Ectodermal cell (in vitro differentiated cells): ENCODE data around the gene FRAS1.

Experiments used
- H3K27ac ChIP-seq: 2 replicates; pipeline ENCODE4 v1.7.0; 2013; ENCODE audit warnings: mild to moderate bottlenecking, low read depth, low read length; ENCODE audit not compliant: insufficient read depth, poor library complexity, severe bottlenecking
- H3K27me3 ChIP-seq: 2 replicates; pipeline ENCODE4 v1.7.0; 2013; ENCODE audit warnings: mild to moderate bottlenecking, low read length; ENCODE audit not compliant: insufficient read depth, control insufficient read depth, poor library complexity, severe bottlenecking
- H3K36me3 ChIP-seq: one replicate; pipeline ENCODE4 v1.7.0; 2013; ENCODE audit warnings: low read length; ENCODE audit not compliant: control insufficient read depth, insufficient read depth
- H3K4me1 ChIP-seq: one replicate; pipeline ENCODE4 v1.7.0; 2013; ENCODE audit warnings: low read length; ENCODE audit not compliant: control insufficient read depth, insufficient read depth
- H3K4me3 ChIP-seq: 2 replicates; pipeline ENCODE4 v1.7.0; 2013; ENCODE audit warnings: low read depth, low read length, control low read depth; ENCODE audit not compliant: insufficient read depth
- H3K9me3 ChIP-seq: 2 replicates; pipeline ENCODE4 v1.7.0; 2013; ENCODE audit warnings: mild to moderate bottlenecking, low read length, moderate library complexity; ENCODE audit not compliant: control insufficient read depth
- WGBS, 2 experiments: methylation state at CpG; one replicate each; pipeline ENCODE4 v1.1.7; 2013; ENCODE audit warnings: missing lambda C conversion rate in 2 of 2; 5-methylcytosine and 5-hydroxymethylcytosine counted together

The FRAS1 gene

DNA sequence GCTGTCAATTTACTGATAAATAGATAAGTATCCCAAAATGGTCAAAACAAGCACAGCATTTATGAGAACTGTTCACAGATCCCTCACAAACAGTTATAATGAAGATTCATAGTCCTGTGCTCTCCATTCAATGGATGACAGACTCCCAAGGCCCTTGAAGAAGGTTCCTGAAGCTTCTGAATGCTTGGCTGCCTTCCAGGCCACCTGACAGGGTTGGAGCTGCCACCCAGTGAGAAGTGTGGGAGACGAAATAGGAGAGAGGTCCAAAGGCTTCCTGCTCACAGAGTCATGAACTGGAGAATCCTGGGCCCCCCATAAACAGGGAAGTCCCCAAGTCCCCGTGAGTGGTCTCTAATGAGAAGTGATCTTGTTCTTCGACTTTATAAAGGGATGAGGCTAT is 468.4 kb downstream of the FRAS1 start:
- no peaks in the 10 kb centered on the region for H3K36me3 ChIP-seq
- no peaks in the 10 kb centered on the region for H3K9me3 ChIP-seq
- no peaks in the 10 kb centered on the region for H3K4me1 ChIP-seq
- WGBS, 2 experiments = 90 to 96% methylated on average over 3 of the region's 3 CpGs
- H3K4me3 ChIP-seq = no peak overlapping the region
- no peaks in the 10 kb centered on the region for H3K27me3 ChIP-seq
- no peak overlapping the region for H3K27ac ChIP-seq

GRCh38 chr4:78527103-78527502 is 470.0 kb downstream of the FRAS1 start:
- Histone ChIP-seq H3K4me3 (no peak overlapping the region), H3K27me3 (no peaks in the 10 kb centered on the region), H3K9me3 (no peaks in the 10 kb centered on the region), H3K27ac (no peak overlapping the region), H3K4me1 (no peaks in the 10 kb centered on the region), H3K36me3 (no peaks in the 10 kb centered on the region)
- 100% methylated on average over 1 of the region's 1 CpG for WGBS, 2 experiments

GRCh38 chr4:78527555-78527954 is 470.4 kb downstream of the FRAS1 start:
- WGBS, 2 experiments = 94 to 96% methylated on average over 4 of the region's 4 CpGs
- Histone ChIP-seq H3K27ac (no peak overlapping the region), H3K9me3 (no peaks in the 10 kb centered on the region), H3K36me3 (no peaks in the 10 kb centered on the region), H3K27me3 (no peaks in the 10 kb centered on the region), H3K4me1 (no peaks in the 10 kb centered on the region), H3K4me3 (no peak overlapping the region)

DNA sequence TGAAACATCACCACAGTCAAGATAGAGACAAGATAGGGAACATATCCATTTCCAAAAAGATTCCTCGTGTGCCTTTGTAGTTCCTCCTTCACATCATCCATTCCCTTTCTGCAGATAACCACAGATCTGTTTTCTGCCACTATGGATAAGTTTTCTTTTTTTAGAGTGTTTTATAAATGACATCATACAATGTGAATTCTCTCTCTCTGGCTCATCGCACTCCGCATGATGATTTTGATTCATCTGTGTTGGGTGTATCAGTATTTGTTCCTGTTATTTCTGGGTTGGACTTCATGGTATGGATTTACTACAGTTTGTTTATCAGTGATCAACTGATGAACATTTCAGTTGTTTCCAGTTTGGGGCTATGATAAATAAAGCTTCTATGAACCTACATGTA is 471.2 kb downstream of the FRAS1 start:
- Histone ChIP-seq H3K36me3 (no peaks in the 10 kb centered on the region), H3K4me3 (no peak overlapping the region), H3K27me3 (no peaks in the 10 kb centered on the region), H3K4me1 (no peaks in the 10 kb centered on the region), H3K9me3 (no peaks in the 10 kb centered on the region), H3K27ac (no peak overlapping the region)
- 76% methylated on average over 3 of the region's 3 CpGs for WGBS, 2 experiments

DNA sequence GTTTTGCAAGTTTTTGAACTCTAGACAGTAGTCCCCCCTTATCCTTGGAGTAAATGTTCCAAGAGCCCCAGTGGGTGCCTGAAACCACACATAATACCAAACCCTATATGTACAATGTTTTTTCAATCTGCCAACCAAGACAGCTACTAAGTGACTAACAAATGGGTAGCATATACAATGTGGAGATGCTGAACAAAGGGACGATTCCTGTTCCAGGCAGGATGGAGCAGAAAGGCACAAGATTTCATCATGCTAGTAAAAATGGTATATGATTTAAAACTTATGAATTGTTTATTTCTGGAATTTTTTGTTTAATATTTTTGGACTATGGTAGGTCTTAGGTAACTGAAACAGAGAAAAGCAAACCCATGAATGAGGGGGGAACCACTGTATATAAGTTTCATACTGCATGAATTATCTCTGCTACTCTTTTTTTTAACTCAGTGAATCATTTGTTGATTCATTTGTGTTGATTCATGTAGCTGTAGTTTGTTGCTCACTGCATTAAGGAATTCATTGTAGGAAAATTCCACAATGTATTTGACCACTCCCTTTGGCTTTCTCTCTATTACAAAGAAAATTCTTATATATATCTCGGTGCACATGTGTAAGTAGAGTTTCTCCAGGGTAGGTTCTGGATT is 472.6 kb downstream of the FRAS1 start:
- Histone ChIP-seq H3K27ac (no peak overlapping the region), H3K4me3 (no peak overlapping the region), H3K27me3 (no peaks in the 10 kb centered on the region), H3K4me1 (no peaks in the 10 kb centered on the region), H3K9me3 (no peaks in the 10 kb centered on the region), H3K36me3 (no peaks in the 10 kb centered on the region)
- WGBS, 2 experiments = 90 to 95% methylated on average over 2 of the region's 2 CpGs

GRCh38 chr4:78532046-78532445 is 474.9 kb downstream of the FRAS1 start:
- 100% methylated on average over 1 of the region's 1 CpG for WGBS, 2 experiments
- no peaks in the 10 kb centered on the region for H3K9me3 ChIP-seq
- H3K36me3 ChIP-seq = no peaks in the 10 kb centered on the region
- H3K27me3 ChIP-seq = no peaks in the 10 kb centered on the region
- no peak overlapping the region for H3K27ac ChIP-seq
- H3K4me1 ChIP-seq = no peaks in the 10 kb centered on the region
- H3K4me3 ChIP-seq = no peak overlapping the region

DNA sequence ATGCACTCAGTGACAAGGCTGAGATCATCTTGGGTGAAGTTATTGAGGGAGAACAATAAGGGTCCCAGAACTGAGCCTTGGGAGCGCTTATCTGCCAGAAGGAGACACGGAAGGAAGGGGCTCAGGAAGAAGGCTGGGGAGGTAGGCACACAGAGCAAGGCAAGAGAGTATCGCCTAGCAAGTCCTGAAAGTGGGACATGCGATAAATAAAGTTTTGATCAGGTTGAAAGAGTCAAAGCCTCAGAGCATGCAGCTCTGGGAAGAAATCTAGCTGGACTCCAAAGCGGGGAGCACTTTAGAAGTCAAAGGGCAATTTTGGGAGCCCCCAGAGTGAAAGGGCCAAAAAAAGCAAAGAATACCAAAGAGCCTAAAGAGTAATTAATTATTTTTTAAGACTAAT is 476.7 kb downstream of the FRAS1 start:
- no peak overlapping the region for H3K4me3 ChIP-seq
- no peaks in the 10 kb centered on the region for H3K36me3 ChIP-seq
- no peaks in the 10 kb centered on the region for H3K27me3 ChIP-seq
- no peaks in the 10 kb centered on the region for H3K4me1 ChIP-seq
- 74 to 76% methylated on average over 5 of the region's 5 CpGs for WGBS, 2 experiments
- no peaks in the 10 kb centered on the region for H3K9me3 ChIP-seq
- no peak overlapping the region for H3K27ac ChIP-seq

DNA sequence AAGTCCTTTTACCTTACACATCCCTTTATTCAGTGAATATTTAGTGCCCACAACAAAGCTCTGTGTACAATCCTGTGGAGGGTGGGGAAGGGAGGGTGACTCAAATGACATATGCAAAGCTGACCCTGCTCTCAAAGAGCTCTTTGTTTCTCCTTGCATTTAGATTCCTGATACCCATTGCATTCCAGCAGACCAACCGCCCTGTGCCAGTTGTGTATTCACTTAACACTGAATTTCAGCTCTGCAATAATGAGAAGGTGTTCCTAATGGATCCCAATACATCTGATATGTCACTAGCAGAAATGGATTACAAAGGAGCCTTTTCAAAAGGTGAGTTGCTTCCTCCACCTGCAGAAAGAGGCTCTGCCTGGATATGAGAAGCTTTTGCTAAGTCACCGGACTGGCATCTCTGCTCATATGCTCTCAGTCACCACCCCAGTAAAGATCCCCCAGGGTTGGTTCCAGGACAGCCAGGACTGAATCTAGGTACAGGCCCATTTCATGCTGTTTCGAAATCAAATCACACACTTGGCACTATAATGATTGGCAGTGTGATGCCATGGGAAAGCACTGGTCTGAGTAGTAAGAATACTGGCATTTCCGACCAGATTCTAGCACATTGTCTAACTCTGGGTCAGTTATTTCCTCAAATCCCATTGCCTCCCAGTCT is 477.3 kb downstream of the FRAS1 start:
- Histone ChIP-seq H3K27me3 (no peaks in the 10 kb centered on the region), H3K4me1 (no peaks in the 10 kb centered on the region), H3K4me3 (no peak overlapping the region), H3K36me3 (no peaks in the 10 kb centered on the region), H3K27ac (no peak overlapping the region), H3K9me3 (no peaks in the 10 kb centered on the region)
- 87 to 95% methylated on average over 4 of the region's 4 CpGs for WGBS, 2 experiments

GRCh38 chr4:78542373-78542772 is 485.2 kb downstream of the FRAS1 start:
- Histone ChIP-seq H3K27me3 (no peaks in the 10 kb centered on the region), H3K4me1 (no peaks in the 10 kb centered on the region), H3K9me3 (no peaks in the 10 kb centered on the region), H3K27ac (no peak overlapping the region), H3K36me3 (peaks cover 3% of the 10 kb centered on the region), H3K4me3 (no peak overlapping the region)
- WGBS, 2 experiments = 92 to 99% methylated on average over 5 of the region's 5 CpGs

DNA sequence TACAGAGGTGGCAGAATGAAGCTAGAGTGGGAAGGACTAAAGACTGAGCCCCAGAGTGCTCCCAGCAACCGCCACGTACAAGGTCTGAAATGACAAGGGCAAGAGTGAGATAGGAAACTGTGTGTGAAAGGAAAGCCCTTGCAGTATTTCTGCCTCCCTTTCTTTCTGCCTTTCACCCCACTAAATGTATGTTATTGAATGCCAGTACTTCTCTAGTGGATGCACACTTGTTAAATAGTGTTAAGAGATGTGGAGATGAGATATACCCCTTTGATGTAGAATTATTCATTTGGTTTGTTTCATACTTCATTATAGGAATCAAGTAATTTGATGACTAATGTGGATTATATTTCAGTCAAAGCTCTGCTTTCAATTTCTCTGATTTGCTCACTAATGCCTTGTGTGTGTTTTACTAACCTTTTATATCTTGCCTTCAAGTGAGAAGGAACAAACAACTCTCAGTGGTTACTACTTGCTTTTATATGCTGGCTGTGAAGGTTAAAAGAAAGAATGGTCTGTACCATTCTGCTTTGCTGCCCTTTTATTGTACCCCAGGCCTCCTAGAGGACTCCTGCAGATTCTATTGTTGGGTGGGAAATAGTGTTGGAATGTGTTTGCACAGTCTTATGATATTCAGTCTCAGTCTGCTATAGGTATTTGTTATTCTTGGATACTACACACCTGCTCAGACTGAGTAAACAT is 486.5 kb downstream of the FRAS1 start:
- Histone ChIP-seq H3K27ac (no peak overlapping the region), H3K36me3 (peaks cover 3% of the 10 kb centered on the region), H3K4me1 (no peaks in the 10 kb centered on the region), H3K4me3 (no peak overlapping the region), H3K27me3 (no peaks in the 10 kb centered on the region), H3K9me3 (no peaks in the 10 kb centered on the region)
- 92 to 93% methylated on average over 2 of the region's 2 CpGs for WGBS, 2 experiments
